DOHH2 (cell line): ENCODE data around the gene CDK5RAP3.

Source experiments
- EZH2phosphoT487 ChIP-seq: fragments of 200-600 bp; sonication (generic); IDR thresholded peaks from 2 replicates; pipeline ENCODE4 v1.6.1; 2017; ENCODE audit warnings: borderline replicate concordance, mild to moderate bottlenecking, antibody characterized with exemption, low read length, moderate library complexity, mixed read lengths
- TF ChIP-seq, protein P1 (sequence below): fragments of 200-600 bp; sonication (generic); IDR thresholded peaks from one replicate; pipeline ENCODE4 v1.5.1; 2014; ENCODE audit warnings: antibody characterized with exemption, mild to moderate bottlenecking, low read depth, low read length; ENCODE audit not compliant: poor library complexity, severe bottlenecking

- TF ChIP-seq, protein P1, sequence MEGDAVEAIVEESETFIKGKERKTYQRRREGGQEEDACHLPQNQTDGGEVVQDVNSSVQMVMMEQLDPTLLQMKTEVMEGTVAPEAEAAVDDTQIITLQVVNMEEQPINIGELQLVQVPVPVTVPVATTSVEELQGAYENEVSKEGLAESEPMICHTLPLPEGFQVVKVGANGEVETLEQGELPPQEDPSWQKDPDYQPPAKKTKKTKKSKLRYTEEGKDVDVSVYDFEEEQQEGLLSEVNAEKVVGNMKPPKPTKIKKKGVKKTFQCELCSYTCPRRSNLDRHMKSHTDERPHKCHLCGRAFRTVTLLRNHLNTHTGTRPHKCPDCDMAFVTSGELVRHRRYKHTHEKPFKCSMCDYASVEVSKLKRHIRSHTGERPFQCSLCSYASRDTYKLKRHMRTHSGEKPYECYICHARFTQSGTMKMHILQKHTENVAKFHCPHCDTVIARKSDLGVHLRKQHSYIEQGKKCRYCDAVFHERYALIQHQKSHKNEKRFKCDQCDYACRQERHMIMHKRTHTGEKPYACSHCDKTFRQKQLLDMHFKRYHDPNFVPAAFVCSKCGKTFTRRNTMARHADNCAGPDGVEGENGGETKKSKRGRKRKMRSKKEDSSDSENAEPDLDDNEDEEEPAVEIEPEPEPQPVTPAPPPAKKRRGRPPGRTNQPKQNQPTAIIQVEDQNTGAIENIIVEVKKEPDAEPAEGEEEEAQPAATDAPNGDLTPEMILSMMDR: no peak
- no peak for TF ChIP-seq EZH2phosphoT487
These were observed 21.3 kb downstream of the CDK5RAP3 start for GRCh38 chr17:47992216-47992615.
